Measurements from ENCODE around the gene SFXN4.

GRCh38 chr10:119178372-119179119 is 13.0 kb upstream of the SFXN4 start, which contains the start of gene PRDX3:
- TF ChIP-seq POLR2A (IDR thresholded peaks at IDR 0.05) (peak; percentile 63), CTCF (IDR thresholded peaks at IDR 0.05) (peak; percentile 6 to 37 (median 22))

Data from right lobe of liver (tissue), 4 donors.